GM19240 (cell line): ENCODE measurements around the gene NPS.

Source experiments
- DNase-seq: peaks from one replicate; pipeline ENCODE4 v3.0.0; 2011; ENCODE audit warnings: low spot score; ENCODE audit not compliant: insufficient read length

Gene NPS

GRCh38 chr10:127556916-127557315 lies 7.8 kb downstream of the NPS start:
- DNase-seq: no peak

- DNase-seq: no peak
Observed at GRCh38 chr10:127561647-127562046, 12.5 kb downstream of the NPS start.

- no peak for DNase-seq
Observed at GRCh38 chr10:127563718-127564553, 14.8 kb downstream of the NPS start.

- no peak for DNase-seq
Observed at GRCh38 chr10:127564644-127565043, 15.5 kb downstream of the NPS start.

- DNase-seq: no peak
Observed at GRCh38 chr10:127565583-127565982, 16.5 kb downstream of the NPS start.

GRCh38 chr10:127569210-127569609 lies 20.1 kb downstream of the NPS start:
- no peak for DNase-seq

- no peak for DNase-seq
Observed at GRCh38 chr10:127570036-127570435, 20.9 kb downstream of the NPS start.

GRCh38 chr10:127571386-127571785 lies 22.3 kb downstream of the NPS start:
- no peak for DNase-seq

- no peak for DNase-seq
Observed at GRCh38 chr10:127576051-127576450, 26.9 kb downstream of the NPS start.

GRCh38 chr10:127576740-127577161 lies 27.6 kb downstream of the NPS start:
- DNase-seq: no peak

GRCh38 chr10:127577376-127578258 lies 28.5 kb downstream of the NPS start:
- DNase-seq: no peak

- DNase-seq: no peak
Observed at GRCh38 chr10:127578259-127578960, 29.3 kb downstream of the NPS start.

GRCh38 chr10:127578961-127579305 lies 29.8 kb downstream of the NPS start:
- no peak for DNase-seq

- DNase-seq: no peak
Observed at GRCh38 chr10:127579640-127580039, 30.5 kb downstream of the NPS start.

- DNase-seq: no peak
Observed at GRCh38 chr10:127580822-127581221, 31.7 kb downstream of the NPS start.

GRCh38 chr10:127585519-127586023 lies 36.5 kb downstream of the NPS start:
- DNase-seq: no peak

- DNase-seq: no peak
Observed at GRCh38 chr10:127587668-127588365, 38.7 kb downstream of the NPS start.

GRCh38 chr10:127592586-127592985 lies 43.5 kb downstream of the NPS start:
- no peak for DNase-seq

- DNase-seq: no peak
Observed at GRCh38 chr10:127600479-127600878, 51.4 kb downstream of the NPS start.
